HG03066 (cell line): ENCODE measurements around the gene PAX8.
"Not testable (repeated sequence)": the region's sequence is repeated elsewhere in the genome, so short reads cannot be mapped to it uniquely, and the experiment has no call there.

Experiments
- ATAC-seq: cut with Tn5 transposase; IDR thresholded peaks from one replicate; pipeline ENCODE4 v1.9.1; 2021; ENCODE audit warnings: low read depth; ENCODE audit not compliant: unreplicated experiment

The PAX8 gene

DNA sequence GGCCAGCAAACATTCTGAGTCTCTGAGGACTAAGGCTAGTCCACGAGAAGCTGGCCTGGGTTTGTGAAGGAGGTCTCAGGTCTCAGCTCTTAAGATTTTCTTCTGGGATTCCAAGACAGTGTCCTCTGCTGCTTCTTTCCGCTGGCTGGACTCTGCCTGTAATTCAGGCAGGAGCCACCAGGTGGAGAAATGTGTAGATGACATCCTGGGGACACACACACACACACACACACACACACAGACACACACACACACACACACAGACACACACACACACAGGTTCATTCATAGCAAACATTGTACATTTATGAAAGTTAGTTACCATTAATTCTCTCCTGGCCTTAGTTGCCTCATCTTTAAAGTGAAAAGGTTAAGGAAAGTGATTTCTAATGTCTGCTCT lies 18.9 kb upstream of the PAX8 start:
- ATAC-seq, result not testable (repeated sequence)

DNA sequence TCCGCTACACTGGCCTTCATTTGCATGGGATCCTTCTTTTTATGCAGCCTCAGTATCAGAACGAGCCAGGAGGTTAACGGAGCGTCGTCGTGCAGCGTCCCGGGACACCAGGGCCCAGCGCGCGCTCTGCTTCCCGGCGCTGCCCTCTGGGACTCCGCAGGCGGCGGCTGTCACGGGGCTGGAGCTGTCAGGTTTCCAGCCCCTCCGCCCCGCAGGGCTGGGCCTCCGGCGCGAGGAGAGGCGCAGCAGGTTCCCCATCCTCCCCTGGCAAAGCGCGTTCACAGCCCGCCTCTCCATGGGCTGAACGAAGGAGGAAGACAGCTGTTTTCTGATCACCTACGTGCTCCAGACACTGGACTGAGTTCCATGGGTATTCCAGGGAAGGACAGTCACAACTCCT lies 12.5 kb upstream of the PAX8 start:
- no peak for ATAC-seq

DNA sequence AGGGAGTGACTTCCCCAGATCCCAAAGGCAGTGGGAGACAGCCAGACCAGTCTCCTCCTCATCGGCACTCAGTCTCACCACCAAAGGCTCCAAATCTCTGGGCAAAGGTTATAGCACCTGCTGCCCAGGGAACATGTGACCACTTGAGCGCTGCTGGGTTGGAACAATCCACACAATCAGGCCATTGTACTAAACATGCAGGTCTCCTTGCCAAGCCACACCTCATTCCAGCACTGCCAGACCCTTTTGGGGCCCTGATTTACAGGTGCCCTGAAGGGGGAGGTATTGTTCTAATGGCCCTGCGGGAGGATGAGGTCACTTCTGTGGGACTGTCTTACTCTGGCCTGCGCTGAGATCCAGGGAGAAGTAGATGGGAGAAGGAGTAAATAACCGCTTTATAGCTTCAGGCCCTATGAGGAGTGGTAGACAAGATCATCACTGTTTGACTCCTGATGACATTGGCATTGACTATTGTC lies 10.0 kb upstream of the PAX8 start:
- ATAC-seq, result not testable (repeated sequence)

DNA sequence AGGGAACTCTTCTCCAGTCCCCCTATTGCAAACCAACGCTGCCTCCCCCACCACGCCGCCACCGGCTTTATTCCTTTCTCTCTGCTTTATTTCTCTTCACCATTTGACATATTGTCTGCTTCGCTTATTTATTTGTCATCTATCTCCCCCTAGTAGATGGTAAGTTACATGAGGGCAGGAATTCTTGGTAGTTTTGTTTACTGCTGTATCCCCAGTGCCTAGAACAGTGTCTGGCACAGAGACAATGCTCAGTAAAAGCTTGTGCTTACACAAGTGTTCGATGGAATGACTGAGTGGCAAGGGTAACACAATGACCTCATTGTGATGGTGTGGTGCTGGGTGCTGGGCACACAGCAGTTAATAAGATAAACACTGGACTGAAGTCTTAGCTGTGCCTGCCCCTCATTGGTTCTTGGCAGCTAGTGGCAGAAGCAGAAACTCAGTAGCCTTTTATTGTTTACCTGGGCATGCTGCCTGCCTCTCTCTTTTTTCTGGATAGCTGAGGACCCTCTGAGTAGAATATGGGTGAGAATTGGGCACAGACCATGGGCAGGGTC lies 9.5 kb upstream of the PAX8 start:
- not testable (repeated sequence) for ATAC-seq

DNA sequence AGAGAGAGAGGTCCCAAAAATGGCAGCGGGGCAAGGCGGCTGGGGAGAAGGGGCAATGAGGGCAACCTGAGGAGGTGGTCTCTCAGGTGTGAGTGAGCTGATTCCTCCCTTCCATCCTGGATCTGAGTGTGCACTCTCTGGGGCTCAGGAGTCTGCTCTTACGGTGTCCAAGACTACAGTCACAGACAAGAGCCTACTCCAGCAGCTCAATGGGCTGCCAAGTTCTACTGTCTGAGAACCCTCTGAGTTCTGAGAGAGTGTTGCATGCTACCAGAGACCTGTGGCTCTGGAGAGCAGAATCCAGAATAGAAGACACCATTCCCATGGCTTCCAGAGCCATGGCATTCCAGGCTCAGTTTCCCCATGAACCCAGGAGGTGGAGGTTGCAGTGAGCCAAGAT lies 7.1 kb upstream of the PAX8 start:
- ATAC-seq, result no peak

DNA sequence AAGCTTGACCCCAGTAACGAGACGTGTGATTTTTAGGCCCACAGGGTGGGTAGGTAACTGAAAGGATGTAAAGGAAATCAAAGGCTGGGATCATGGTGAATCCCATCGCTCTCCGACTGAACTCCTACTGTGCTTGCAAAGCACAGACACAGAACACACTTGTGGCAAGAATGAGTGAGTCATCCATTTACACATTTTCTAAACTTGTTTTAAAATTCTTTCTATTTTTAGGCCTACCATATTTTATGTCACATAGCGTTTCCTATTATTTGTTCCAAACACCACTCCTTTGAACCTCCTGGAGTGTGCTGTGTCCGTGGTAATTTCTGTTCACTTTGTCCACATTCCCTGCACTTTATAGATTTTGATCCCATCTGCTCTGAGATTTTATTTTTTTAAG lies 6.3 kb upstream of the PAX8 start:
- ATAC-seq, result not testable (repeated sequence)

DNA sequence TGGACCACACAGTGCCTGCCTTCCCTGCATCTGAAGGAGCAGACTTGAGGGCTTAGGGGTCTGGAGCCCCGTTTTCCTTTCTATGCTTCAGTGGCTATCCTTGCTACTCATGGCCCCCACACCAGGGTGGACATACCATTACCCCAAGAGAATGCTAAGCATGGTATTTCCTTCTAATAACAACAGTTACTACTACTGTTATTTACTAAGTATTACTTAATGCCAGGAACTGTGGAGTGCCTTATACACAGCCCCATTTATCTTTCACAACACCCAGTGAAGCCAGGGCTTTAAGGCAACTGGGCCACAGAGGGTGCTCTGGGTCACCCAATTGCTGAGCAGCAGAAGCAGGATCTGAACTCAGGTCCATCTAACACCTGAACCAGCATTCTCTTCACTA lies 5.8 kb upstream of the PAX8 start:
- ATAC-seq, result no peak

DNA sequence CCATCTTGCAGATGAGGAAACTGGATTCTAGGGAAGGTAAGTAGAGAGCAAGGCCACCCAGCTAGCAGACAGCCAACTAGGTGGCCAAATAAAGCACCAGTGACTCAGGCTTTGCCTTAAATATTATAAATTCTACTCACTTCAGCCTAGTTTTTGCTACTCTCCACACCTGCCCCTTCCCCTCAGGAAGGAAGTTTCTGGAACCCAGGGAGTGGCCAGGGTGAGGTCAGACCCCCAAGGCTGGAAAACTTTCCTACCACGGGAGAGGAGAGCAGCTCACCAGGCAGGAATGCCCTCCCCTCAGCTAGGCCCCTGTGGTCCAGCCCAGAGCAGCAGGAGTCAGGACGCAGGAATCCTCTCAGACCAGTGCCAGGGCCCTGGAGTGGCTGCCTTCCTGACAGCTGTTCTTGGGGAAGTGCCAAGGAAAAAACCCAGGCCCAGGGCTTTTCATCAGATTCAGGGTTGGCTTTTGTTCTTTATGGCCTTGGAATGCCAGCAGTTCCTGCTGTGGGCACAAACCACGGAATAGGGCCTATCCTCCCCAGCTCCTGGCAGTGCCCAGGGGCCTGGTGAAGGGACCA lies 5.1 kb upstream of the PAX8 start:
- no peak for ATAC-seq

DNA sequence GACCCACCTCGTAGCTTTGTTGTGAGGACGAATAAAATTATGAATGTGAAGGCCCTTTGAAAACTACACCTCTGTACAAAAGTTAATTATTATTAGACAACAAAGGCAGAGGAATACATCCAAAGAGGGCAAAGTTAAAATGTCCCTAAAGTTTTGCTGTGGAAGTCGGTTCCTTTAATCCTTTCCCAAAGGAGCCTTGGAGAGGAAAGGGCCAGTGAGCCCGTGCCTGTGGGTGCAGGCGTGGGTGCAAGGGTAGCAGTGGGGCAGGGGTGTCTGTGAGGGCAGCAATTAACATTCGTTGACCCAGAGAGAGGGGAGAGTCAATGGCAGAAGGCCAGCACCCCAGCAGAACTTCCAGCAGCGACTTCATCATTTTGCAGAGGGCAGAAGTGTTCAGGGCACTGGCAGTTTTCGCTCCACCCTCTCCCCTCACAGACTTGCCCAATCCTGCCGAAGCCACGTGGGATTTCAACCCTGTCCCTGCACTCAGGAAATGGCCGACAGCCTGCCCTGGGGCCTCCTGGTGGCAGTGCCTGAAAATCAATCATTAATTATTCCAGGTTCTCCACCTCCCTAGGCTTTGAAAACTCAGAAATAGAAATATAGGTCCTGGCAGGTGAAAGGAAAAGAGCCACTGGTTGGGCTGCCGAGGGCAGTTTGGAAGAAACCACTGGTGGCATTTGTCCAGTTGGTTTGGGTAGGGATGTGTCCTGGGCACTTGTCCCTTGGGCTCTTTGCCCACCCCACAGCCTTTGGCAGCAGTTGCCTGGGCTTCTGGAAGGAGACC lies 4.2 kb upstream of the PAX8 start:
- ATAC-seq, result no peak

DNA sequence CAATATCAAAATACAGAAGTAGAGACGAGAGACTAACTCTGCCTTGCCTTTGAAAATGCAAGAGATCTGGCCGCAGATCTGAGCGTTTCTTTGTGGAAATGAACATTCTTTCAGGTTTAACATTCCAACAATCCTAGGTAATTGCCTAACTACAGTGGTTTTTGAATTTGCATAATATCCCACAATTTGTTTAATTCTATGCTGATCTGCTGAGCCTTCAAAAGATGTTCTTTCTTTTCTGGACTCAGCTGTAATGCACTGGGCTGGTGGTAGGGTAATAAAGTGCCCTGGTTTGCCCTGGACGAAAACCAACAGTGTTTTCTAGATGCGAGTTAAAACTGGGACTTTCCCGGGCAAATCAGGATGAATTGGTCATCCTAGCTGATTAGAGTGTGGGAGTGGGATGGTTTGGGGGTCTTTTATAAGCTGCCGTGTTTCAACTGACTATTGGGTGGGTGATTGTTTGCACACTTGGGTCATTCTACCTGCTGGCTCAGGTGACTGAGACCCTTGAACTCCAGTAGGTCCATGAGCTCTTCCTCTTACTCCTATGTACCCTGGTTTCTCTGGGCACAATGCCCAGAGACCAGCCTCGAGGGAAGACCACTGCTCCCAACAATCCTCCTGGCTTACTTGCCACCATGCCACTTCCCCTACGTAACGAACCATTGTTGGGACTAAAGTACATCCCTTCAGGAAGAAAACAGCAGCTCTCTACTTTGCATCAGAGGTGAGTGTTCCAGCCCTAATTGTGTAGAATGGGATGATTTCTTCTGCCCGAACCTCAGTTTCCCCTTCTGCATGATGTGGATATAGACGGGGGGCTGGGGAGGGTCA lies 3.4 kb upstream of the PAX8 start:
- ATAC-seq, result no peak

DNA sequence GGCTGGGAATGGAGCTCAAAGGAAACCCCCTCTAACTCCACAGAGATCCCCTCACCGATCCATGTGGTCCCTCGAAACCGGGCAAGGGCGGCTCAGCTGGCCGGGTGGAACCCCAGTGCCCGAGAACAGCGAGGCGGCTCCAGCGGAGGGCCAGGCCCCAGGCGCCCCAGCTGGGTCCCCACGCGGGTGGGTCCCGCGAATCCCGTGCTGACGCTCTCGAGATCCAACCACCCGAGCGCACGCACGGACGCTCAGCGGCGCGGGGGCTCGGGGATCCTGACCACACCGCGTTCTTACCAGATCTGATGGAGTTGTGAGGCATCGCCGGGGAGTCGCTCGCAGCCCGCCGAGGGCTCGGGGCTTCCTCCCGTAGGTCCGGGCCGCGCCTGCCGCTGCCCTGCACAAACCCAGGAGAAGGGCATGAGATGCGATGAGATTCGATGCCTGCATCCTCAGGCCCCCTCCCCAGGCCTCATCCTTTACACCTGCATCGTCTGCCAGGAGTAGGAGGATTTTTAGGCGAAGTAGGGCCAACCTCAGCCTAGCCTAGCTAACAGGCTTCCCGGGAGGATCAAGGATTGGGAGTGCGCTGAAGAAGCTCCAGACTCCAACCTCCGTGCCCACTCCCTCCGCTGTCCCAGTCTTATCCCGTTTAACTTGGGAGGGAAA lies 514 bp downstream of the PAX8 start:
- no peak for ATAC-seq

DNA sequence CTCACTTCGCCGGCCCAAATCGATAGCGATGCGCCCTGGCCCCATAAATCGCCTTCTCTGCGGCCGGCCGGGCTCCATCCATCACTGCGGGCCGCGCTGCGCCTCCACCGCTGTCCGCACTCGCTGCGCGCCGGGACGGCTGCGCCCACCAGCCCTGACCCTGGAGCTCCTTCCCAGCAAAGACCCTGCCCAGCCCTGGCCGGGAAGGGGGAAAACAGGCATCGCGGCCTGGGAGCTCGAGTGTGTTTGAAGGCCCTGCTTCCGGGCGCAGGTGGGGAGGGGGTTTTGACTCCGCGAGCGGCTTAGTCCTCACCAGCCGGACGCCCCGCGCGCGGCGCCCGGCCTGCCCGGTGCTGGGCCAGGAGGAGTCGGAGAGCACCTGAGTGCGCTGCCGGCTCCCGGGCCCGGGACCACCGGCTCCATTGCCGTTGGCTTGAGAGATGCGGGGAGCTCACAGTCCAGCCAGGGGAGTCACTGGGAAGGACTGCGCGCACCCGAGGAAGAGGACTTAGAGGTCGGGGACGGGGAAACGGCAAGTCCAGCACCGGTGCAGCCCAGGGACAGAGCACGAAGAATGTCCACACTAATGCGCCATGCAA lies 1.1 kb downstream of the PAX8 start:
- no peak for ATAC-seq

DNA sequence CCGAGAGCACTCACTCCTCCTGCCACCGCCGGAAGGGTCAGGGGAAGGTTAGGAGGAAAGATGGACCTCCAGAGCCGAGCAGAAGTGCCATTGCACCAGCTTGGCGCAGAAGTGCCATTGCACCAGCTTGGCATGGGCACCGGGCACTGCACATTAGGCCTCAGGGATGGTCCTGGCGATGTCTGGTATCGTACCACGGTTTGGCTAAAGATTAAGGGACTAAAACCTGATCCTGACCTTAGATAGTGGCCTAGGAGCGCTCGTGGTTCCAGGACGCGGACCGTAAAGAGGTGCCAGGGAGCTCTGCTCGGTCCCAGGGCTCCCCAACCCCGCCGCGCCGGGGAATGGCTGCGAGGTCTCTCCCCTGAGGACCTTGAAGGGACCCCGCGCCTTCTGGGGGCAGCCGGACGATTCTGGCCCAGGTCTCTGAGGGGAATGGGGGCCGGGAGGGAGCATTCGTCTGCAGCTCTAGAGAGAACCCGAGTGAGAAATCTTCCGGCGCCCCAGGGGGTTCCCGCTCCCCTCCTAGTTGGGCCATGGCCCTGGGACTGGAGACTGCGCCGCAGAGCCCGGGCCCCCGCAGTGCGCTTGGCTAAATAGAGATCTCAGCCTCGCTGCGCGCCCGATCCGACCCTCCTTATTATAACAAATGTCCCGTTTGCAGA lies 1.8 kb downstream of the PAX8 start:
- no peak for ATAC-seq

DNA sequence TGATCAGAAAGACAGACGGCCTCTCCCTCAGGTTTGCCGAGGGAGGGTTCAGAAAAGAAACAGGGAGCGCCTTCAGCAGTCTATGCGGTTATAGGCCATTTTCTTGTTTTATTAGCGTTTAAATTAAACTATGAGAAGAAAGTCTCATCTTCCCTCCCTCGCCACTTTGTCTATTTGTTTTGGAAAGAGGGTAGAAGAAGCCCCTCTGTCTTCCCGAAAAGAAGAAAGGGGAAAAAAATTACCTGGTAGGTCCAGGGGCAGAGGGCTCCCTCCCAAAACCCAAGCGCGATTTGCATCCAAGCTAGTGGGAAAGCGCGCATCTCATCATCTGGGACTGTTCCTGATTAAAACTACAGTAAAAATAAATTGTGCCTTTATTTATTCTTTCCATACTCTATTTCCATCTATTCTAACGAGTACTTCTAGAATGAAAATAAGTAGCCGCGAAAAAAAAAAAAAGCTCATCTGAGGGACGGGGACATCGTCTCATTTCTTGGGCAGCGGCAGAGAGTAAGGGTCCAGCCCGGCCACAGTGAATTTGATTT lies 2.4 kb downstream of the PAX8 start:
- no peak for ATAC-seq

DNA sequence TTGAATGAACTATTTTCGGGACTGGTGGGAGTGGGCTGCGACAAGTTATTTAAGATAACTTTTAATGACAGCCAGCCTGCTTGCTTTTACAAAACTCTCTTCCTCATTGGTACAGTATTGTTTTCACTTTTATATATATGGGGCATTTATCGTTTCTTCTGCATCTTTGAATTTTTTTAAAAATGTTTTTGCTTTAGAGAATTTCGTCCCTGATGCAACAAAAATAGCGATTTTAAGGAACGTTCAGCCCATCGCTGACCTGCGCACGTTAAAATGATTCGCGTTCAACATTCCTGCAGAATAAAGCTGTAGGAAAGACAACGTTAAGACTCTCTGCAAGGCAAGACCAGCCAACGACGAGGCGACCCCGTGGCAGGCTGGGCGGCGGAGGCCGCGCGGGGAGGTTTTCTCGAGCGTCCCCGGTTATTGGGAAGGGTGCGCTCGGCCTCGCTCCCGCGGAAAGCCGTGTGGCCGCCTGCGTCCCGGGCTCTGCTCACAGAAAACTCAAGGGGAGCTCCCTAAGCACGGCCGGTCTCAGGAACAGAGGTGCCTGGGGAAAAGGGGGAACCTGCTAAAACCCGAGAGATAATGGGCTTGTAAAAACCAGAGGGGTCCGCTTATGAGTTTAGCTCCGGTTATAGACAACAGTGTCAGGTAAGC lies 3.0 kb downstream of the PAX8 start:
- no peak for ATAC-seq

DNA sequence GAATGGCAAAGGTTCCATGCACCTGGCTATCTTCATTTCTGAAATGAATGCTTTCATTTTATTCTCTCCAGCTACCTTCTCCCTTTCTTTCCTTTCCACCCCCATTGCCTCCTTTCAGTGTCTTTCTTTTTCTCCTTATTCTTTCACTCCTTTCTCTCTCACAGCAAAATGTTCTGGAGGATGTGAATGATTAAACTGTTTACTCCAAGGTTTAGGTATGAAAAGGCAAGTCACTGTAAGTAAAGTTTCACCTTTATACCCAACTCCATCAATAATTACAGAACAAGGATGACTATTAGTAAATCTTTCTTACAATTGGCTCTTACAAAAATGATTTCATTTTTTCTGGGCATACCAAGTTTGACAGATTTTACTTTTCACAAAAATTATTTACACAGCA lies 4.3 kb downstream of the PAX8 start:
- no peak for ATAC-seq

DNA sequence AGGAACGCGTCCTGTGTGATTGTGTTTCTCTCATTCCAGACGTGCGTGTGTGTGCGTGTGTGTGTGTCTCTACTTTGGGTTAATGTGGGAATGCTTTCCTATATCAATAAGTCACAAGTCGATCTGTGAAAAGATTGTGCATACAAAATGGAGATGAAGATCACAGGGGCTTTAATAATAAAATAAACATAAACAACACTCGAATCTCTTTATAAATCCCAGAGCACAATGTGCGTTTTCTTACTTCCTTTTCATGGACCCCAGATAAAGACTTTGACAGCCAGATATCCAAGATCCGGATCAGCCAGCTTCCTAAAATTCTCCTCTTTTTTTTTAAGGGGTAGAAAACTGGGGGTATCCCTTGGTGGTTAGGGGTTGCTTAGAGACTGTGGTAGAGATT lies 4.7 kb downstream of the PAX8 start:
- ATAC-seq, result no peak

DNA sequence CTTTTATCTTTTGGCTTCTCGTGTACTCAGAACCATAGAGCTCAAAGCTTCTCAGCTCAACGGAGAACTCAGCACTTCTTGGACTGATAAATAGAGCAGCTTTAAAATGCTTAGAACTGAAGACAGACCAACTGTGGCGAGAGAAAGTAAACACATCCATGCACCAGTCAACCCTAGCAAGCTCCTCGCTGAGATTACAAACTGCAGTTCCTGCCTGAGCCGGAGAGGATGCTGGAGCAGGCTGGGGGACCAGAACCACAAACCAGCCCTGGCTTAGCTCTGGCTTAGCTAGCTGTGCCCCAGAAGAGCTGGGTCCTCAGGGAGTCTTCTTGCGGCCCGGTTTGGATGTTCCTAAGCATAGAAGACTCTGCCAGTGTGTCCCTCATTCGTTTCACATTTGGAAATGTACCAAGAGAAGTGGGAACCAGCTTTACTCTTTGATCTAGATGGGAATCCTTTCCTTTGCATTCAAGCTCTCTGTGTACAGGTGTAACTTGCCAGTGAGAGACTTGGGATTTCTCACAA lies 5.6 kb downstream of the PAX8 start:
- no peak for ATAC-seq

DNA sequence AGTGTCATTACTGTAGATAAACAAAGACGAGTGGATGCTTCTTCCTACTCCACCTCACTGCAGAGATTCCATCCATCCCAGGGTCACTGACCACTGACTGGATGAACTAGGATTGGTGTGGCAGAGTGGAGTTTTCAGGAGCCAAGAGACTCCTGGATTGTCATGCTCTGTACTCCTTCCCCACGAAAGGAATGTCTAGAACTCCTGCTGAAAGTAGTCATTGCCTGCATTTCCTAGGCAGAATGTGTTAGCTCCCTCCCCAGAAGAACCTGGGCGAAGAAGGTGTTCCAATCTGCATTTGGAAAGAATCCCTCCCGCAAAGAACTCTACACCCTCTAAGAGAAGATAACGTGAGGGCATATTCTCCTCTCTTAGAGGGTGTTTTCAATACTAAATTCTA lies 6.2 kb downstream of the PAX8 start:
- no peak for ATAC-seq
